HepG2 (cell line): ENCODE results near the gene MYL11. TPM values are rescaled to one million over a fixed set of nuclear protein-coding genes. Genes with fewer than 3 reads are reported as not detected.

ENCODE experiments used
- ATM ChIP-seq: fragments of 450-650 bp; IDR thresholded peaks from 2 replicates; pipeline ENCODE4 v1.7.1; 2017; ENCODE audit warnings: mild to moderate bottlenecking, borderline replicate concordance
- CEBPZ ChIP-seq: IDR thresholded peaks from 2 replicates; pipeline ENCODE4 v1.6.1; 2012; ENCODE audit warnings: low read length, improper control_type of control experiment
- FOXA1 ChIP-seq, 2 experiments: fragments of 450-650 bp in 1 of 2; sonication (generic) in 1 of 2; formaldehyde crosslinking in 1 of 2; IDR thresholded peaks; 2 replicates each; pipeline versions ENCODE4 v1.4.0 to v1.6.1; 2016 to 2020; ENCODE audit warnings: missing genetic modification reagents in 1 of 2
- FOXC1 ChIP-seq: sonication (generic); formaldehyde crosslinking; IDR thresholded peaks from 2 replicates; pipeline ENCODE4 v1.8.0; 2022; ENCODE audit warnings: mild to moderate bottlenecking, missing genetic modification reagents, borderline replicate concordance
- ISL2 ChIP-seq: sonication (generic); formaldehyde crosslinking; IDR thresholded peaks from 2 replicates; pipeline ENCODE4 v1.5.0; 2020; ENCODE audit warnings: missing genetic modification reagents
- KDM4B ChIP-seq: sonication (generic); formaldehyde crosslinking; IDR thresholded peaks from 2 replicates; pipeline ENCODE4 v1.4.0; 2020; ENCODE audit warnings: missing genetic modification reagents
- NCOA5 ChIP-seq: sonication (generic); formaldehyde crosslinking; IDR thresholded peaks from 2 replicates; pipeline ENCODE4 v1.4.0; 2020; ENCODE audit warnings: missing genetic modification reagents
- NCOR1 ChIP-seq: fragments of 200-600 bp; sonication (generic); IDR thresholded peaks from 2 replicates; pipeline ENCODE4 v1.7.0; 2017; ENCODE audit warnings: antibody characterized with exemption, low read length, borderline replicate concordance
- NR1H2 ChIP-seq: sonication (generic); formaldehyde crosslinking; IDR thresholded peaks from 2 replicates; pipeline ENCODE4 v1.8.1; 2022; ENCODE audit warnings: low read depth, missing genetic modification reagents, borderline replicate concordance
- PAXIP1 ChIP-seq: sonication (generic); formaldehyde crosslinking; conservative IDR thresholded peaks from 2 replicates; pipeline ENCODE4 v1.4.0; 2020; ENCODE audit warnings: mild to moderate bottlenecking, missing genetic modification reagents, moderate library complexity
- POLR2G ChIP-seq: fragments of 200-400 bp; formaldehyde crosslinking; IDR thresholded peaks from 2 replicates; pipeline ENCODE4 v1.6.1; 2018; ENCODE audit warnings: mild to moderate bottlenecking, low read depth, low read length, moderate library complexity
- PPARG ChIP-seq: conservative IDR thresholded peaks from 2 replicates; pipeline ENCODE4 v1.6.1; 2016; ENCODE audit warnings: missing biosample characterization, missing genetic modification reagents
- XRCC5 ChIP-seq: fragments of 200-400 bp; formaldehyde crosslinking; optimal IDR thresholded peaks from 2 replicates; pipeline ENCODE3; 2017; ENCODE audit warnings: mild to moderate bottlenecking, low read length
- ZNF124 ChIP-seq: sonication (generic); formaldehyde crosslinking; IDR thresholded peaks from 2 replicates; pipeline ENCODE4 v1.4.0; 2020; ENCODE audit warnings: missing genetic modification reagents
- ZNF205 ChIP-seq: IDR thresholded peaks from 2 replicates; pipeline ENCODE4 v1.6.1; 2018; ENCODE audit warnings: missing biosample characterization, missing genetic modification reagents
- ZNF263 ChIP-seq: sonication (generic); formaldehyde crosslinking; IDR thresholded peaks from 2 replicates; pipeline ENCODE4 v1.4.0; 2020; ENCODE audit warnings: missing genetic modification reagents
- ZNF282 ChIP-seq: fragments of 450-650 bp; IDR thresholded peaks from 2 replicates; pipeline ENCODE4 v1.6.1; 2018; ENCODE audit not compliant: partially characterized antibody
- ZNF33A ChIP-seq: sonication (generic); formaldehyde crosslinking; IDR thresholded peaks from 2 replicates; pipeline ENCODE4 v1.5.1; 2020; ENCODE audit warnings: missing genetic modification reagents, mild to moderate bottlenecking, moderate library complexity, borderline replicate concordance
- ZNF547 ChIP-seq: sonication (generic); formaldehyde crosslinking; IDR thresholded peaks from 2 replicates; pipeline ENCODE4 v1.5.1; 2020; ENCODE audit warnings: mild to moderate bottlenecking, missing genetic modification reagents
- polyA plus RNA-seq, 8 experiments: library from polyadenylated mRNA; depleted of rRNA in 3 of 8; stranded (reverse) in 7 of 8; unstranded in 1 of 8; fragments of >200 nt; fragmentation: Illumina TruSeq in 4 of 8; extraction: Trizol in 4 of 8; gene quantifications; 2 replicates each; pipeline versions ENCODE4 v1.2.1 to v1.2.3, GENCODE V29; 2011 to 2016; ENCODE audit warnings: low read depth in 4 of 8, missing spikeins in 1 of 8, mixed read lengths in 1 of 8; ENCODE audit not compliant: insufficient read depth in 1 of 8
- total RNA-seq, 5 experiments: library from RNA; depleted of rRNA; stranded (reverse); fragments of >200 nt; fragmentation: Illumina TruSeq; extraction: Trizol; gene quantifications; 2 replicates each; pipeline ENCODE4 v1.2.3, GENCODE V29; 2016; ENCODE audit warnings: low read depth in 1 of 5
- TF ChIP-seq, protein P1 (sequence below): sonication (generic); formaldehyde crosslinking; IDR thresholded peaks from 2 replicates; pipeline ENCODE4 v1.4.0; 2020; ENCODE audit warnings: missing genetic modification reagents, borderline replicate concordance

Gene MYL11
- total and polyA plus RNA-seq, 2 of the 13 experiments (the other 11 are each of a cell fraction or from before 2014, with no cell fraction given), result not detected

DNA sequence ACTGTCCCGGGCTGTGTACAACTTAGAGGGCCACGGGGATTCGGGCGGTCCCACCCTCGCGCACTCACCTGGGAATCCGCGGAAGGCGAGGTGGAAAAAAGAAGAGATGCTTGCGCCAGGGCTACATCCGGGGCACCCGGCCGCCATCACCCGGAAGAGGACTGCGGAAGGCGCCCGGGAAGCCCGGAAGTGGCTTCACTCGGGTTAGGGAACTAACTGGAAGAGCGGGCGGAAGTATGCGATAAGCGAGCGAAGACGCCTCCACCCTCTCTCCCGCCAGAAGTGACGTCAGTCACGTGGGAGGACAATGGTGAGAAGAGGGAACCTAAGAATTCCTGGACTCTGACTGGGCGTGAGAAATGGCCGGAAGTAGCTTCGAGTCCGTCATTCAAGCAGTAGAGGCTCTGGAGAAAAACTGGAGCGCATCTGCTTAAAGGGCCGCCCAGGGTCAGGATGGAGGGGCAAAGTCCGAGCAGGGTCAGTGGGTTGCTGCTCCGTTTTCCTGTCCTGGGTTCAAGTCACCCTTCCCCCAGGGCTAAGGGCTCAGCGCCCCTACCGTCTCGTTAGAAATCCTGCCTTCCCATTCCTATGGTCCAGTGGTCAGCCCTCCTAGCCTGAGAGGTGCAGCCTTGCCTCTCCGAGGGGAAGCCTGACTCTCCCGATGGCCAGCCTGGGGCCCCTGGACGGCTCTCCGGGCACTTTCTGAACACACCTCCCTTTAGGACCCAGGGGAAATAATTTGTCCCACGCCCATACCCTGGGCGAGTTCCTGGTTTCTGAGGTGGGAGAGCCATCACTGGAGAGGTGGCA lies 19.3 kb upstream of the MYL11 start, which contains the start of gene CD2BP2 (continued):
- peak; percentile 83 for TF ChIP-seq PAXIP1 (CRISPR knock-in tag)
- no peak; the same call in 1 of the 2 replicates for TF ChIP-seq NCOA5
- TF ChIP-seq KDM4B (CRISPR knock-in tag), result peak; percentile 30
- peak; percentile 88; the same call in 1 of the 2 replicates for TF ChIP-seq NCOR1
- peak; percentile 46 for TF ChIP-seq ISL2 (CRISPR knock-in tag)
- TF ChIP-seq, protein P1, sequence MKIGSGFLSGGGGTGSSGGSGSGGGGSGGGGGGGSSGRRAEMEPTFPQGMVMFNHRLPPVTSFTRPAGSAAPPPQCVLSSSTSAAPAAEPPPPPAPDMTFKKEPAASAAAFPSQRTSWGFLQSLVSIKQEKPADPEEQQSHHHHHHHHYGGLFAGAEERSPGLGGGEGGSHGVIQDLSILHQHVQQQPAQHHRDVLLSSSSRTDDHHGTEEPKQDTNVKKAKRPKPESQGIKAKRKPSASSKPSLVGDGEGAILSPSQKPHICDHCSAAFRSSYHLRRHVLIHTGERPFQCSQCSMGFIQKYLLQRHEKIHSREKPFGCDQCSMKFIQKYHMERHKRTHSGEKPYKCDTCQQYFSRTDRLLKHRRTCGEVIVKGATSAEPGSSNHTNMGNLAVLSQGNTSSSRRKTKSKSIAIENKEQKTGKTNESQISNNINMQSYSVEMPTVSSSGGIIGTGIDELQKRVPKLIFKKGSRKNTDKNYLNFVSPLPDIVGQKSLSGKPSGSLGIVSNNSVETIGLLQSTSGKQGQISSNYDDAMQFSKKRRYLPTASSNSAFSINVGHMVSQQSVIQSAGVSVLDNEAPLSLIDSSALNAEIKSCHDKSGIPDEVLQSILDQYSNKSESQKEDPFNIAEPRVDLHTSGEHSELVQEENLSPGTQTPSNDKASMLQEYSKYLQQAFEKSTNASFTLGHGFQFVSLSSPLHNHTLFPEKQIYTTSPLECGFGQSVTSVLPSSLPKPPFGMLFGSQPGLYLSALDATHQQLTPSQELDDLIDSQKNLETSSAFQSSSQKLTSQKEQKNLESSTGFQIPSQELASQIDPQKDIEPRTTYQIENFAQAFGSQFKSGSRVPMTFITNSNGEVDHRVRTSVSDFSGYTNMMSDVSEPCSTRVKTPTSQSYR (CRISPR knock-in tag), result peak; percentile 73; the same call in 1 of the 2 replicates
- peak; percentile 89 for TF ChIP-seq XRCC5
- no peak for TF ChIP-seq FOXA1 (IDR thresholded peaks at IDR 0.05)
- TF ChIP-seq FOXA1 (CRISPR knock-in tag; IDR thresholded peaks at IDR 0.05), result no peak; the same call in 1 of the 2 replicates
- no peak; the same call in 1 of the 2 replicates for TF ChIP-seq ZNF547 (CRISPR knock-in tag)
- TF ChIP-seq CEBPZ, result no peak
- peak; percentile 74 for TF ChIP-seq POLR2G
- peak; percentile 58 for TF ChIP-seq FOXC1 (CRISPR knock-in tag)
- TF ChIP-seq PPARG (CRISPR knock-in tag), result peak; percentile 69
- TF ChIP-seq ZNF33A, result no peak; the same call in 1 of the 2 replicates
- TF ChIP-seq NR1H2 (CRISPR knock-in tag), result no peak
- TF ChIP-seq ZNF263 (CRISPR knock-in tag), result peak; percentile 50
- TF ChIP-seq ZNF205 (CRISPR knock-in tag), result peak; percentile 72
- peak; percentile 21 for TF ChIP-seq ZNF124 (CRISPR knock-in tag)
- TF ChIP-seq ZNF282, result no peak
- no peak for TF ChIP-seq ATM
